ENCODE data around the gene ADGRG4.
"Not testable (repeated sequence)": the region's sequence is repeated elsewhere in the genome, so short reads cannot be mapped to it uniquely, and the experiment has no call there.

ADGRG4 gene, protein sequence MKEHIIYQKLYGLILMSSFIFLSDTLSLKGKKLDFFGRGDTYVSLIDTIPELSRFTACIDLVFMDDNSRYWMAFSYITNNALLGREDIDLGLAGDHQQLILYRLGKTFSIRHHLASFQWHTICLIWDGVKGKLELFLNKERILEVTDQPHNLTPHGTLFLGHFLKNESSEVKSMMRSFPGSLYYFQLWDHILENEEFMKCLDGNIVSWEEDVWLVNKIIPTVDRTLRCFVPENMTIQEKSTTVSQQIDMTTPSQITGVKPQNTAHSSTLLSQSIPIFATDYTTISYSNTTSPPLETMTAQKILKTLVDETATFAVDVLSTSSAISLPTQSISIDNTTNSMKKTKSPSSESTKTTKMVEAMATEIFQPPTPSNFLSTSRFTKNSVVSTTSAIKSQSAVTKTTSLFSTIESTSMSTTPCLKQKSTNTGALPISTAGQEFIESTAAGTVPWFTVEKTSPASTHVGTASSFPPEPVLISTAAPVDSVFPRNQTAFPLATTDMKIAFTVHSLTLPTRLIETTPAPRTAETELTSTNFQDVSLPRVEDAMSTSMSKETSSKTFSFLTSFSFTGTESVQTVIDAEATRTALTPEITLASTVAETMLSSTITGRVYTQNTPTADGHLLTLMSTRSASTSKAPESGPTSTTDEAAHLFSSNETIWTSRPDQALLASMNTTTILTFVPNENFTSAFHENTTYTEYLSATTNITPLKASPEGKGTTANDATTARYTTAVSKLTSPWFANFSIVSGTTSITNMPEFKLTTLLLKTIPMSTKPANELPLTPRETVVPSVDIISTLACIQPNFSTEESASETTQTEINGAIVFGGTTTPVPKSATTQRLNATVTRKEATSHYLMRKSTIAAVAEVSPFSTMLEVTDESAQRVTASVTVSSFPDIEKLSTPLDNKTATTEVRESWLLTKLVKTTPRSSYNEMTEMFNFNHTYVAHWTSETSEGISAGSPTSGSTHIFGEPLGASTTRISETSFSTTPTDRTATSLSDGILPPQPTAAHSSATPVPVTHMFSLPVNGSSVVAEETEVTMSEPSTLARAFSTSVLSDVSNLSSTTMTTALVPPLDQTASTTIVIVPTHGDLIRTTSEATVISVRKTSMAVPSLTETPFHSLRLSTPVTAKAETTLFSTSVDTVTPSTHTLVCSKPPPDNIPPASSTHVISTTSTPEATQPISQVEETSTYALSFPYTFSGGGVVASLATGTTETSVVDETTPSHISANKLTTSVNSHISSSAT (N-terminal part only)

DNA sequence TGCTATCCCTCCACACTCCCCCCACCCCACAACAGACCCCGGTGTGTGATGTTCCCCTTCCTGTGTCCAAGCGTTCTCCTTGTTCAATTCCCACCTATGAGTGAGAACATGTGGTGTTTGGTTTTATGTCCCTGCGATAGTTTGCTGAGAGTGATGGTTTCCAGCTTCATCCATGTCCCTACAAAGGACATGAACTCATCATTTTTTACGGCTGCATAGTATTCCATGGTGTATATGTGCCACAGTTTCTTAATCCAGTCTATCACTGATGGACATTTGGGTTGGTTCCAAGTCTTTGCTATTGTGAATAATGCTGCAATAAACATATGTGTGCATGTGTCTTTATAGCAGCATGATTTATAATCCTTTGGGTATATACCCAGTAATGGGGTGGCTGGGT lies at the start of gene ADGRG4:
ADGRG4 (plus strand) TSS at position 243 of the 400 bp plus-strand sequence. CDS start 7,815 bp downstream, outside the sequence.
- not testable (repeated sequence) for H2AFZ ChIP-seq (ENCODE audit: low read length, unreplicated experiment); H3K27me3 ChIP-seq (ENCODE audit: insufficient read depth, low read length); H3K27ac ChIP-seq (ENCODE audit: low read depth, low read length); H3K36me3 ChIP-seq (ENCODE audit: insufficient read depth, low read length); H3K4me3 ChIP-seq (ENCODE audit: low read depth, low read length); H3K79me2 ChIP-seq (ENCODE audit: control insufficient read depth, insufficient read depth, low read length, unreplicated experiment); H3K4me1 ChIP-seq (ENCODE audit: control insufficient read depth, insufficient read depth, low read length, unreplicated experiment)

DNA sequence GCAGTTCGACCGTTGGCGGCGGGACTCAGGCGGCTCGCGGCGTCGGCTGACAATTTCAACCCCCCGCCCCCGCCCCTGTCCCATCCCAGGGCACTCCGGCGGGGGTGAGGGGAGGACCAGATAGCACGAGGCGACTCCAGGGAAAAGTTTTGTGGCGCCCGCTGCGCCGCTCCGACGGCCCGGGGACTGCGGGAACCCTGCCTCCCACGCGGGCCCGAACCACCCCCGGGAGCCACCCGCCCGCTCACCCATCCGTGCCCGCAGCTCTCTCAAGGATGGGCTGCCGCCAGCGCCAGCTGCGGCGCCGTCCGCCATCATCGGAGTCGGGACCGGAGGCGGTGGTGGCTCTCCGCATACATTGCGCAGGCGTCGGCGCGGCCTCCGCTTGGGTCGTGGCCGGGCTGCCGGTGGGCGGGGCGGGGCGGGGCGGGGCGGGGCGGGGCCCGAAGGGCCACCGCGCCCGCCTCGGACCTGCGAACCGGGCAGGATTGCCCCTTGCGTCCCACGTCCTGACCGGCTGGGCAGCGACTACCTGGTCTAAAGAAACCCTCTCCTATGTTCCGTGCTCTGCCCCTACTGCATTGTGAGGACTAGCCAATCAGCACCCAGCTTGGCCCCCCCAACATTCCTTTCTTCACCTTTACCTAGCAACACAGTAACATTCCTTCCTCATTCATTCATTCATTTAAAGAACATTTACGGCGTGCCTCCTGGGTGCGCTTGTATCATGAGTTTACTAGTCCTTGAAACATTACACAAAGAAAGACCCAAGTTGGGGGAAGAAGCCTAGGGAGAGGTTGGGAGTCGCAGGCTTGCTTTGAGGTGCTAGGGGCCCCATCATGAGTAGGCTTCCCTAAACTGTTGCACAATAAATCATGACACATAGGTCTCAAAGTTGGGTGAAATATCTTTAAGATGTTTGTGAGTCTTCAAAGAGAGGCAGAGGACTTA lies 49.4 kb upstream of the ADGRG4 start, which contains the start of gene MAP7D3:
MAP7D3 (minus strand) TSS at position 360 of the 951 bp plus-strand sequence; CDS start at position 318, 42 bp downstream.
- Histone ChIP-seq H3K79me2 (ENCODE audit: control insufficient read depth, insufficient read depth, low read length, unreplicated experiment) (peaks cover 40% of the 10 kb centered on the region), H3K4me1 (ENCODE audit: control insufficient read depth, insufficient read depth, low read length, unreplicated experiment) (peaks cover 24% of the 10 kb centered on the region), H2AFZ (ENCODE audit: low read length, unreplicated experiment) (peak within 1 kb of the TSS; percentile 29), H3K27ac (ENCODE audit: low read depth, low read length) (peak within 1 kb of the TSS; percentile 55), H3K36me3 (ENCODE audit: insufficient read depth, low read length) (no peaks in the 10 kb centered on the region), H3K4me3 (ENCODE audit: low read depth, low read length) (peak within 1 kb of the TSS; percentile 93), H3K27me3 (ENCODE audit: insufficient read depth, low read length) (no peaks in the 10 kb centered on the region)

- Histone ChIP-seq H2AFZ (ENCODE audit: low read length, unreplicated experiment) (peak overlapping the region; percentile 38), H3K27me3 (ENCODE audit: insufficient read depth, low read length) (no peaks in the 10 kb centered on the region)
These were observed 45.2 kb upstream of the ADGRG4 start for GRCh38 chrX:136255541-136255940.

DNA sequence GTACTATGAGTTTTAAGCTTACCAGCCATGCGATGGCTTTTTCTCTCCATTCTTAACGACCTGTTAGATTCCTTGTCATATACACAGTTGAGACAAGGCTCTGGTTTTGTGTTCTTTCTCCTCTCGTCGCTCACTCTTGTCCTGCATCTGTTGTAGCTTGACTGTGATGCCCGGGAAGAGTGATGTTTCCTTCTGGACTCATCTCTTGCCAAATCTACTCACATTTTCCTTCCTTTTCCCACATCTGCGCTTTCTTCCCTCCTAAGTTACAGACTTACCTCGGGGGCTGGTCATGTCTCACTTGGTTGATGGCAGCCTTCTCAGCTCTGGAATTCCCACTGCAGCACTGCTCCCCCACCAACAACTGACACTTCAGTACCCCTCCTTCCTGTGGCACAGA lies 44.7 kb upstream of the ADGRG4 start:
- H3K4me3 ChIP-seq (ENCODE audit: low read depth, low read length), result no peak overlapping the region
- no peaks in the 10 kb centered on the region for H3K36me3 ChIP-seq (ENCODE audit: insufficient read depth, low read length)
- H3K4me1 ChIP-seq (ENCODE audit: control insufficient read depth, insufficient read depth, low read length, unreplicated experiment), result peaks cover 30% of the 10 kb centered on the region
- no peaks in the 10 kb centered on the region for H3K27me3 ChIP-seq (ENCODE audit: insufficient read depth, low read length)
- H3K27ac ChIP-seq (ENCODE audit: low read depth, low read length), result no peak overlapping the region
- H2AFZ ChIP-seq (ENCODE audit: low read length, unreplicated experiment), result peak overlapping the region; percentile 38
- peaks cover under 1% of the 10 kb centered on the region for H3K79me2 ChIP-seq (ENCODE audit: control insufficient read depth, insufficient read depth, low read length, unreplicated experiment)

More at GRCh38 chrX:136255541-136255940, 45.2 kb upstream of the ADGRG4 start:
- no peak overlapping the region for H3K27ac ChIP-seq (ENCODE audit: low read depth, low read length)
- H3K4me3 ChIP-seq (ENCODE audit: low read depth, low read length), result no peak overlapping the region
- peaks cover 26% of the 10 kb centered on the region for H3K4me1 ChIP-seq (ENCODE audit: control insufficient read depth, insufficient read depth, low read length, unreplicated experiment)
- H3K36me3 ChIP-seq (ENCODE audit: insufficient read depth, low read length), result no peaks in the 10 kb centered on the region
- peaks cover 5% of the 10 kb centered on the region for H3K79me2 ChIP-seq (ENCODE audit: control insufficient read depth, insufficient read depth, low read length, unreplicated experiment)

DNA sequence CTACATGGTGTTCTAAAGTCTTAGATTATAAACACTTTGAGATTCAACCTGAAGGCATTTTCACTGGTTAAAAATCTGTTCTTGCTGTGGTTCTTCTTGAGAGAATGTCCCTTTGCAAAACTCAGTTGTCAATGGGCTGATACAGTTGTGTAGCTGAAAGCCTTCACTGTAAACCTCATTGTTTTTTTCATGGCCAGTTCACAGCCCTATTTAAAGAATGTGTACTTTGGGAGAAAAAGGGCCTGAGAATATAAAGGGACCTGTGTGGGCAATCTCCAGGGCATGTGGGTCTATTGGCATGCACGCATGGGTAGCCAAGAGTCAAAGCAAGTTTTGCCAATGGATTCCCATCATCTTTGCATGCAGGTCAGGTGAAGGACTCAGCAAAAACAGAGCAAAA lies 41.8 kb upstream of the ADGRG4 start:
- peaks cover 41% of the 10 kb centered on the region for H3K4me1 ChIP-seq (ENCODE audit: control insufficient read depth, insufficient read depth, low read length, unreplicated experiment)
- no peaks in the 10 kb centered on the region for H3K79me2 ChIP-seq (ENCODE audit: control insufficient read depth, insufficient read depth, low read length, unreplicated experiment)
- H3K4me3 ChIP-seq (ENCODE audit: low read depth, low read length), result no peak overlapping the region
- no peaks in the 10 kb centered on the region for H3K36me3 ChIP-seq (ENCODE audit: insufficient read depth, low read length)
- H2AFZ ChIP-seq (ENCODE audit: low read length, unreplicated experiment), result no peak overlapping the region
- peak overlapping the region; percentile 82; the same call in 1 of the 2 replicates for H3K27ac ChIP-seq (ENCODE audit: low read depth, low read length)
- H3K27me3 ChIP-seq (ENCODE audit: insufficient read depth, low read length), result no peaks in the 10 kb centered on the region

GRCh38 chrX:136259543-136259942 lies 41.2 kb upstream of the ADGRG4 start:
- Histone ChIP-seq H3K27ac (ENCODE audit: low read depth, low read length) (peak overlapping the region; percentile 82), H3K79me2 (ENCODE audit: control insufficient read depth, insufficient read depth, low read length, unreplicated experiment) (no peaks in the 10 kb centered on the region), H3K36me3 (ENCODE audit: insufficient read depth, low read length) (no peaks in the 10 kb centered on the region), H2AFZ (ENCODE audit: low read length, unreplicated experiment) (no peak overlapping the region), H3K4me3 (ENCODE audit: low read depth, low read length) (no peak overlapping the region), H3K27me3 (ENCODE audit: insufficient read depth, low read length) (no peaks in the 10 kb centered on the region), H3K4me1 (ENCODE audit: control insufficient read depth, insufficient read depth, low read length, unreplicated experiment) (peaks cover 41% of the 10 kb centered on the region)

- Histone ChIP-seq H3K4me3 (ENCODE audit: low read depth, low read length) (no peak overlapping the region), H3K36me3 (ENCODE audit: insufficient read depth, low read length) (no peaks in the 10 kb centered on the region), H3K79me2 (ENCODE audit: control insufficient read depth, insufficient read depth, low read length, unreplicated experiment) (no peaks in the 10 kb centered on the region), H3K27me3 (ENCODE audit: insufficient read depth, low read length) (no peaks in the 10 kb centered on the region), H3K27ac (ENCODE audit: low read depth, low read length) (peak overlapping the region; percentile 82), H3K4me1 (ENCODE audit: control insufficient read depth, insufficient read depth, low read length, unreplicated experiment) (peaks cover 38% of the 10 kb centered on the region), H2AFZ (ENCODE audit: low read length, unreplicated experiment) (no peak overlapping the region)
These were observed 40.0 kb upstream of the ADGRG4 start for GRCh38 chrX:136260776-136261175.

DNA sequence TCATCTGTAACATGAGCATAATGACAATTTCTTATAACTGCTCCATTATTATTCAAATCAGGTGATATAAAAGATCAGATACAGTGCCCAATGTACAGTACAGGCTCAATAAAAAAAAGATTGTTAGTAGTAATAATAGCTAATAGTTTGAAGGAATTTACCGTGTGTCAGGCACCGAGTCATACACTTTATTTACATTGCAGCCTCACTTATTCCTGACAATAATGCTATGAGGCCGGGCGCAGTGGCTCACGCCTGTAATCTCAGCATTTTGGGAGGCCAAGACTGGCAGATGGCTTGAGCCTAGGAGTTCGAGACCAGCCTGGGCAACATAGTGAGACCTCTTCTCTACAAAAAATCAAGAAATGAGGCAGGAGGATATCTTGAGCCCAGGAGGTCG lies 39.4 kb upstream of the ADGRG4 start:
- no peaks in the 10 kb centered on the region for H3K27me3 ChIP-seq (ENCODE audit: insufficient read depth, low read length)
- H3K36me3 ChIP-seq (ENCODE audit: insufficient read depth, low read length), result no peaks in the 10 kb centered on the region
- peaks cover 38% of the 10 kb centered on the region for H3K4me1 ChIP-seq (ENCODE audit: control insufficient read depth, insufficient read depth, low read length, unreplicated experiment)
- no peak overlapping the region for H3K4me3 ChIP-seq (ENCODE audit: low read depth, low read length)
- peak overlapping the region; percentile 82 for H3K27ac ChIP-seq (ENCODE audit: low read depth, low read length)
- no peaks in the 10 kb centered on the region for H3K79me2 ChIP-seq (ENCODE audit: control insufficient read depth, insufficient read depth, low read length, unreplicated experiment)
- H2AFZ ChIP-seq (ENCODE audit: low read length, unreplicated experiment), result no peak overlapping the region

GRCh38 chrX:136262243-136262642 lies 38.5 kb upstream of the ADGRG4 start:
- no peaks in the 10 kb centered on the region for H3K36me3 ChIP-seq (ENCODE audit: insufficient read depth, low read length)
- H3K79me2 ChIP-seq (ENCODE audit: control insufficient read depth, insufficient read depth, low read length, unreplicated experiment), result no peaks in the 10 kb centered on the region
- no peak overlapping the region for H3K27ac ChIP-seq (ENCODE audit: low read depth, low read length)
- H2AFZ ChIP-seq (ENCODE audit: low read length, unreplicated experiment), result no peak overlapping the region
- peaks cover 38% of the 10 kb centered on the region for H3K4me1 ChIP-seq (ENCODE audit: control insufficient read depth, insufficient read depth, low read length, unreplicated experiment)
- no peak overlapping the region for H3K4me3 ChIP-seq (ENCODE audit: low read depth, low read length)
- H3K27me3 ChIP-seq (ENCODE audit: insufficient read depth, low read length), result no peaks in the 10 kb centered on the region

Data from ACC112 (cell line).